ENCODE data around the gene CIP2A.

The CIP2A gene

DNA sequence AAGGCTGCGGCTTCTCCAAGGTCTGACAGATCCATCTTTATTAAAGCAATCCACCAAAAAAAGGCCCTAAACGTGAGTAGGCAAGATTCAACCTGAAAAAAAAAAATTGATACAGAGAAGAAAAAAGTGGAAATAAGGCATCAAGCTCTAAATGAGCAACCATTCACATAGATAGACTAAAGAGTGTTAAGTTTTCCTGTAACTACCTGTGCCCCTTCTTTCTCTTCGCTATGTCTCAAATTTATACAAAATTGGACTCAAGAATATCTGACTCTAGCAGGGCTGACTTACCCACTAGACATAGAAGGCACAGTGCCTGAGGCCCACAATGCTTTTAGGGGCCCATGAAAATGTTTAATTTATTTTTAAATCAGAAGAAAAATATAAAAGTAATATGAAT, 78.7 kb downstream of the CIP2A start, which contains the start of gene MYH15:
MYH15 (minus strand) TSS at position 101 of the 400 bp plus-strand sequence; CDS start at position 35, 66 bp downstream.
- DNase-seq (ENCODE audit: low read depth) = no peak
- TF ChIP-seq, protein P1, sequence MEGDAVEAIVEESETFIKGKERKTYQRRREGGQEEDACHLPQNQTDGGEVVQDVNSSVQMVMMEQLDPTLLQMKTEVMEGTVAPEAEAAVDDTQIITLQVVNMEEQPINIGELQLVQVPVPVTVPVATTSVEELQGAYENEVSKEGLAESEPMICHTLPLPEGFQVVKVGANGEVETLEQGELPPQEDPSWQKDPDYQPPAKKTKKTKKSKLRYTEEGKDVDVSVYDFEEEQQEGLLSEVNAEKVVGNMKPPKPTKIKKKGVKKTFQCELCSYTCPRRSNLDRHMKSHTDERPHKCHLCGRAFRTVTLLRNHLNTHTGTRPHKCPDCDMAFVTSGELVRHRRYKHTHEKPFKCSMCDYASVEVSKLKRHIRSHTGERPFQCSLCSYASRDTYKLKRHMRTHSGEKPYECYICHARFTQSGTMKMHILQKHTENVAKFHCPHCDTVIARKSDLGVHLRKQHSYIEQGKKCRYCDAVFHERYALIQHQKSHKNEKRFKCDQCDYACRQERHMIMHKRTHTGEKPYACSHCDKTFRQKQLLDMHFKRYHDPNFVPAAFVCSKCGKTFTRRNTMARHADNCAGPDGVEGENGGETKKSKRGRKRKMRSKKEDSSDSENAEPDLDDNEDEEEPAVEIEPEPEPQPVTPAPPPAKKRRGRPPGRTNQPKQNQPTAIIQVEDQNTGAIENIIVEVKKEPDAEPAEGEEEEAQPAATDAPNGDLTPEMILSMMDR (IDR thresholded peaks at IDR 0.05; ENCODE audit: control insufficient read depth, insufficient read depth, low read depth, low read length, missing control alignments) = no peak
- H3K4me3 ChIP-seq (ENCODE audit: control insufficient read depth, low read depth, low read length) = no peak within 1 kb of the TSS

DNA sequence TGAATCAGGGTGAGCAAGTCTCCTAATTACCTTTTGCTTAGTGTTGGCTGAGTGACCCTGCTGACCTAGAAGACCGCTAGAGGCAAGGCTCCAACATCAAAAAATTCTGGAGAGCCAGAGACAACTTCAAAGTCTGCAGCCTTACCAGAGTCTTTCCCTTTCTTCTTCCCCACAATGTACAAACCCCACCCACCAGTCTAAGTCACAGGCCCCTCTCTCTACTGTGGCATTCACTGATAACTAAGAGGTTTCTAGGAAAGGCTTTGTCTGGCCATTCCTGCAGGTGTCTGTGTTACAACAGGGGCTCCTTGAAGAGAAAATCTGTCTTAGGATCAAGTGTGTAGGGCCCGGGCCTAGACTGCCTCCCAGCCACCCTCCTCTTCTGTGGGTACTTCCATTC, 79.4 kb downstream of the CIP2A start:
- DNase-seq (ENCODE audit: low read depth) = no peak
- H3K4me3 ChIP-seq (ENCODE audit: control insufficient read depth, low read depth, low read length) = no peak overlapping the region
- TF ChIP-seq, protein P1 (IDR thresholded peaks at IDR 0.05; ENCODE audit: control insufficient read depth, insufficient read depth, low read depth, low read length, missing control alignments) = no peak

DNA sequence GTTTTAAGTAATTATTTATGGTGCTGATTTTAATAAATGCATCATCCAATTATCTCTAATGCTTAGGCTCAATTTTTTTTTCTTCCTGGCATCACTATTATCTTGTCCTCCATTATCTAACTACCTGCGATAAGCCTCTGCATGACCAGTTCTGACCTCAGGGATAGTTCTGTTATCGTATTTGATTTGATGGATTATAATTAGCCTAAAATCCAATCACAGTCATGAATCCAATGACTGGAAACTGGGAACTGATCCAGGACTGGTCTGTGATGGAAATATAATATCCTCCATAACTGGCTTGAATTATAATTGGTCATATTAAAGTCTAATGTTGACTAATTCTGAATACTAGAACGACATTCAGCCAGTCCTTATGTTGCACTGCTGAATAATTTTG, 80.0 kb downstream of the CIP2A start:
- H3K4me3 ChIP-seq (ENCODE audit: control insufficient read depth, low read depth, low read length) = no peak overlapping the region
- no peak for DNase-seq (ENCODE audit: low read depth)
- TF ChIP-seq, protein P1 (IDR thresholded peaks at IDR 0.05; ENCODE audit: control insufficient read depth, insufficient read depth, low read depth, low read length, missing control alignments) = no peak

DNA sequence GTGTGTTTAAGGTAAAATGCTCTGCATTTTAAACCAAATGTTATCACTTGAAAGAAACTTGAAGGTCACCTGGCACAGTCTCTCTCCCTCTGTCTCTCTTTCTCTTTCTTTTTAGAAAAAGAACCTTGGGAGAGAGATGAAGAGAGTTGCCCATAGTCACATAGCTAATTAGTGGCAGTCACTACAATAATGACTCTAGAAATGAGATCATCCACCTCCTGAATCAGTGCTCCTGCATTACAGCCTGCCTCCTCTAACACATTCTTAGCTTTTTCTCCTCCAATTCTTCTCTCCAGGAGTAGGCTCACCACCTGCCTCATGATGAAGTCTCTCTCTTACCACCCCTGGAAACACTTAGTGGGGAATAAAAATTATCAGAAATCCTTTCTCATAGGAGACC, 81.3 kb downstream of the CIP2A start:
- TF ChIP-seq, protein P1 (IDR thresholded peaks at IDR 0.05; ENCODE audit: control insufficient read depth, insufficient read depth, low read depth, low read length, missing control alignments) = no peak
- no peak overlapping the region for H3K4me3 ChIP-seq (ENCODE audit: control insufficient read depth, low read depth, low read length)
- no peak for DNase-seq (ENCODE audit: low read depth)

DNA sequence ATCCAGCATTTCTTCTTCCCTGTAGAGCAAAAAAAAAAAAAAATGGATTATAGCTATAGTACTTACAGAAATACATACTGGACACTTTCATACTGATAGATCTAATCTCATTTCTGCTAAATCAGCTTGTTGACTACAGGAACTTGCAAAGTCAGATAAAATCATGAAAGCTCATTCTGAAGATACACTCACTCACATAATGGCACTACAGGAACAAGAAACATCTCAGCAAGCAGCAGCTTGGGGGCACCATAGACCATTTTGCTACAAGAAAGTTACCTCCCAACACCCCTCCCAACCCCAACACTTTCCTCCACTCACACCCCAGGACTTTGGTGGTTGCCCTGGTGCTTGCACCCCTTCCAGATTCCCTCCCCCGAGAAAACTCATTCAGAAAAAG, 83.4 kb downstream of the CIP2A start:
- TF ChIP-seq, protein P1 (IDR thresholded peaks at IDR 0.05; ENCODE audit: control insufficient read depth, insufficient read depth, low read depth, low read length, missing control alignments) = no peak
- no peak for DNase-seq (ENCODE audit: low read depth)

DNA sequence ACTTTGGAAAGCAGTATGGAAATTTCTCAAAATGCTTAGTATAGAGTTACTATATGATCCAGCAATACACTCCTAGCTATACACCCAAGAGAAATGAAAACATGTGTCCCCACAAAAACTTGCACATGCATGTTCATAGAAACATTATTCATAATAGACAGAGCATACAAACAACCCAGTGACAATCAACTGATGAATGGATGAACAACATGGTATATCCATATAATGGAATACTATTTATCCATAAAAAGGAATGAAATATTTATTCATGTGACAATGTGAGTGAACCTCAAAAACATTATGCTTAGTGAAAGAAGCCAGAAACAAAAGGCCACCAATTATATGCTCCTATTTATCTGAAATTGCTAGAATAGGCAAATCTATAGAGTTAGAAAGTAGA, 85.5 kb downstream of the CIP2A start:
- TF ChIP-seq, protein P1 (IDR thresholded peaks at IDR 0.05; ENCODE audit: control insufficient read depth, insufficient read depth, low read depth, low read length, missing control alignments) = no peak
- DNase-seq (ENCODE audit: low read depth) = no peak
- no peak overlapping the region for H3K4me3 ChIP-seq (ENCODE audit: control insufficient read depth, low read depth, low read length)

More for the DNA sequence above, 83.4 kb downstream of the CIP2A start:
- H3K4me3 ChIP-seq (ENCODE audit: control insufficient read depth, low read depth, low read length) = no peak overlapping the region

DNA sequence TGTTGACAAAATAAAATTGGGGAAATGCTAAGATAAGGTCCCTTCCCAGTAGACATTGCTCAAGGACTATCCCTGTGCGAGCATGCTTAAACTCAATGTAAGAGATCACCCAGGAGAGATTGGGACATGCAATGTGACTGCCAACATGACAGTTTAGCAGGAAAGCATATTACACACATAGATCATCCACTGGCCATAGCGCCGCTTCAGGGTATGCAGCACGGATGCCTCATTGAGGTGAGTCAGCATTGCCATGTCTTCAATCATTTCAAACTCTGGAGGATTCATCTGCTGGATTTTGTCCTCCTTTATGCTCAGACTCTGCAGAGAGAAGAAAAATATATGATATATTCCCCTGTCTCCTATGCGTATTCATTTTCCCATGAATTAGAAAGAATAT, 87.7 kb downstream of the CIP2A start:
- DNase-seq (ENCODE audit: low read depth) = no peak
- TF ChIP-seq, protein P1 (IDR thresholded peaks at IDR 0.05; ENCODE audit: control insufficient read depth, insufficient read depth, low read depth, low read length, missing control alignments) = no peak
- no peak overlapping the region for H3K4me3 ChIP-seq (ENCODE audit: control insufficient read depth, low read depth, low read length)
